IMR-90 (cell line): ENCODE measurements around the gene S1PR4. TPM values are rescaled to one million over a fixed set of nuclear protein-coding genes. Genes with fewer than 3 reads are reported as not detected.

ENCODE experiments used
- ATAC-seq: fragments of 200-7000 bp; cut with Tn5 transposase; 2 replicates; pipeline ENCODE4 v1.9.1; 2020; ENCODE audit warnings: low read depth, mild to moderate bottlenecking, moderate library complexity
- BruUV-seq: library from RNA; stranded (reverse); fragments of 400-500 nt; replicated peaks from 2 replicates; lab custom pipeline; 2021; lab: Mats Ljungman, UMichigan
- CTCF ChIA-PET: fragments of 300-600 bp; formaldehyde crosslinking; extraction: SDS; loops from one replicate; lab custom pipeline; 2021; ENCODE audit warnings: antibody characterized with exemption; lab: Yijun Ruan, JAX
- POLR2A ChIA-PET: fragments of 300-600 bp; sonication (Branson Sonifier 250); formaldehyde crosslinking; loops from one replicate; lab custom pipeline; 2022; ENCODE audit warnings: antibody characterized with exemption; ENCODE audit not compliant: unreplicated experiment; lab: Charles Lee
- DNase-seq: peaks from one replicate; pipeline ENCODE4 v3.0.0; 2013
- H2AFZ ChIP-seq: replicated peaks from 2 replicates; pipeline ENCODE3; 2013; ENCODE audit warnings: low read length, mild to moderate bottlenecking; ENCODE audit not compliant: poor library complexity
- H2AK5ac ChIP-seq: 2 replicates; pipeline ENCODE4 v1.6.1; 2013; ENCODE audit warnings: low read depth, low read length, inconsistent platforms
- H2AK9ac ChIP-seq: replicated peaks from 2 replicates; pipeline ENCODE3; 2013; ENCODE audit warnings: mild to moderate bottlenecking, low read depth, low read length, moderate library complexity; ENCODE audit not compliant: poor library complexity
- H2BK120ac ChIP-seq: 2 replicates; pipeline ENCODE4 v1.6.1; 2013; ENCODE audit warnings: low read depth, low read length, inconsistent platforms
- H2BK15ac ChIP-seq: 3 replicates; pipeline ENCODE4 v1.6.1; 2013; ENCODE audit warnings: low read depth, low read length, inconsistent platforms
- H2BK20ac ChIP-seq: 2 replicates; pipeline ENCODE4 v1.6.1; 2013; ENCODE audit warnings: low read depth, mild to moderate bottlenecking, inconsistent platforms, low read length, moderate library complexity
- H2BK5ac ChIP-seq: 2 replicates; pipeline ENCODE4 v1.6.1; 2013; ENCODE audit warnings: mild to moderate bottlenecking, low read depth, low read length, inconsistent platforms; ENCODE audit not compliant: poor library complexity, severe bottlenecking
- H3K14ac ChIP-seq: replicated peaks from 2 replicates; pipeline ENCODE4 v1.6.1; 2013; ENCODE audit warnings: low read depth, low read length, inconsistent platforms
- H3K18ac ChIP-seq: 2 replicates; pipeline ENCODE4 v1.6.1; 2013; ENCODE audit warnings: low read depth, low read length, control low read depth
- H3K23ac ChIP-seq: 2 replicates; pipeline ENCODE4 v1.6.1; 2013; ENCODE audit warnings: low read depth, low read length, inconsistent platforms
- H3K27ac ChIP-seq: 2 replicates; pipeline ENCODE4 v1.5.1; 2013; ENCODE audit warnings: mild to moderate bottlenecking, control low read depth, low read length; ENCODE audit not compliant: insufficient read depth
- H3K27me3 ChIP-seq: 2 replicates; pipeline ENCODE4 v1.6.1; 2013; ENCODE audit warnings: low read length; ENCODE audit not compliant: control insufficient read depth, insufficient read depth
- H3K36me3 ChIP-seq: 2 replicates; pipeline ENCODE4 v1.6.1; 2013; ENCODE audit warnings: low read length, mixed read lengths; ENCODE audit not compliant: control insufficient read depth, insufficient read depth
- H3K4ac ChIP-seq: 2 replicates; pipeline ENCODE4 v1.6.1; 2013; ENCODE audit warnings: low read depth, low read length, inconsistent platforms
- H3K4me1 ChIP-seq: 2 replicates; pipeline ENCODE4 v1.6.1; 2013; ENCODE audit warnings: low read length, mixed read lengths; ENCODE audit not compliant: control insufficient read depth, insufficient read depth
- H3K4me2 ChIP-seq: 2 replicates; pipeline ENCODE4 v1.6.1; 2013; ENCODE audit warnings: low read depth, mild to moderate bottlenecking, control low read depth, low read length, moderate library complexity
- H3K4me3 ChIP-seq: 2 replicates; pipeline ENCODE4 v1.5.1; 2013; ENCODE audit warnings: low read depth, mild to moderate bottlenecking, control low read depth, low read length, moderate library complexity; ENCODE audit not compliant: insufficient read depth
- H3K56ac ChIP-seq: 2 replicates; pipeline ENCODE4 v1.6.1; 2013; ENCODE audit warnings: low read length, inconsistent platforms; ENCODE audit not compliant: insufficient read depth; ENCODE audit errors: extremely low read depth
- H3K79me1 ChIP-seq, 2 experiments: 2 replicates each; pipeline ENCODE4 v1.6.1; 2013; ENCODE audit warnings: low read length in 2 of 2, inconsistent platforms in 1 of 2, low read depth in 1 of 2
- H3K9ac ChIP-seq: 2 replicates; pipeline ENCODE4 v1.6.1; 2013; ENCODE audit warnings: low read depth, low read length, control low read depth
- H3K9me1 ChIP-seq: 2 replicates; pipeline ENCODE4 v1.6.1; 2013; ENCODE audit warnings: low read length, inconsistent platforms; ENCODE audit not compliant: insufficient read depth
- H3K9me3 ChIP-seq: 2 replicates; pipeline ENCODE4 v1.6.1; 2013; ENCODE audit warnings: low read length; ENCODE audit not compliant: control insufficient read depth, insufficient read depth
- H4K20me1 ChIP-seq: 2 replicates; pipeline ENCODE4 v1.6.1; 2013; ENCODE audit warnings: low read length, inconsistent platforms; ENCODE audit not compliant: insufficient read depth
- H4K5ac ChIP-seq: 2 replicates; pipeline ENCODE4 v1.6.1; 2013; ENCODE audit warnings: mild to moderate bottlenecking, low read depth, low read length, control low read depth
- H4K8ac ChIP-seq, 2 experiments: 2 replicates each; pipeline ENCODE4 v1.6.1; 2013; ENCODE audit warnings: low read depth in 2 of 2, low read length in 2 of 2, control low read depth in 1 of 2, inconsistent platforms in 1 of 2
- H4K91ac ChIP-seq: 2 replicates; pipeline ENCODE4 v1.6.1; 2013; ENCODE audit warnings: low read depth, low read length, inconsistent platforms; ENCODE audit not compliant: insufficient read depth
- BHLHE40 ChIP-seq: fragments of 150-350 bp; IDR thresholded peaks from 2 replicates; pipeline ENCODE4 v1.6.1; 2016; ENCODE audit warnings: mild to moderate bottlenecking, low read depth, low read length
- CHD1 ChIP-seq: IDR thresholded peaks from 2 replicates; pipeline ENCODE4 v1.6.1; 2012; ENCODE audit warnings: low read depth, low read length, improper control_type of control experiment
- POLR2A ChIP-seq: IDR thresholded peaks from 2 replicates; pipeline ENCODE4 v1.6.1; 2012; ENCODE audit warnings: mild to moderate bottlenecking, low read depth, low read length
- RFX5 ChIP-seq: IDR thresholded peaks from 2 replicates; pipeline ENCODE4 v1.8.0; 2012; ENCODE audit warnings: low read depth, mild to moderate bottlenecking, low read length, moderate library complexity
- SMC3 ChIP-seq: fragments of 150-350 bp; IDR thresholded peaks from 2 replicates; pipeline ENCODE4 v1.6.1; 2016; ENCODE audit warnings: low read depth, mild to moderate bottlenecking, antibody characterized with exemption, low read length, moderate library complexity
- WGBS, 2 experiments: methylation state at CpG; one replicate each; pipeline versions ENCODE4 v1.1.5 to v1.1.7; 2013; ENCODE audit warnings: missing lambda C conversion rate in 2 of 2; ENCODE audit not compliant: insufficient read length in 1 of 2; ENCODE audit errors: extremely low coverage in 2 of 2; 5-methylcytosine and 5-hydroxymethylcytosine counted together
- dilution Hi-C: fragments of 300-500 bp; cut with HindIII; formaldehyde crosslinking; loops from one replicate; pipeline ENCODE4 v1.14.3; 2018; ENCODE audit warnings: low sequenced_read_pairs; ENCODE audit not compliant: unreplicated experiment
- in situ Hi-C: fragments of 300-500 bp; cut with MboI; formaldehyde crosslinking; loops from 3 replicates; pipeline ENCODE4 v1.14.3; 2019; ENCODE audit warnings: low sequenced_read_pairs, inconsistent platforms, mixed read lengths
- intact Hi-C: fragments of 100-400 bp; cut with micrococcal nuclease; formaldehyde crosslinking; loops from 2 replicates; pipeline ENCODE4 v1.10.0; 2022
- polyA plus RNA-seq, 3 experiments: library from polyadenylated mRNA; depleted of rRNA; stranded (reverse); fragments of >200 nt; gene quantifications; 2 replicates each; pipeline ENCODE4 v1.2.3, GENCODE V29; 2012; ENCODE audit warnings: low replicate concordance in 1 of 3
- total RNA-seq: library from RNA; depleted of rRNA; stranded (reverse); fragments of >200 nt; gene quantifications from 2 replicates; pipeline ENCODE4 v1.2.3, GENCODE V29; 2012
- TF ChIP-seq, protein P1 (sequence below): fragments of 150-350 bp; IDR thresholded peaks from 2 replicates; pipeline ENCODE4 v1.6.1; 2016; ENCODE audit warnings: low read depth, mild to moderate bottlenecking, low read length, moderate library complexity, borderline replicate concordance
- TF ChIP-seq, protein P2 (sequence below): conservative IDR thresholded peaks from 2 replicates; pipeline ENCODE4 v1.5.1; 2012; ENCODE audit warnings: mild to moderate bottlenecking, low read depth, low read length, improper control_type of control experiment
- TF ChIP-seq, protein P3 (sequence below): fragments of 150-350 bp; IDR thresholded peaks from 2 replicates; pipeline ENCODE4 v1.6.1; 2017; ENCODE audit warnings: mild to moderate bottlenecking, antibody characterized with exemption, low read length, low read depth

Gene S1PR4
- total and polyA plus RNA-seq, 2 of the 4 experiments (the other 2 are of a cell fraction) = not detected

DNA sequence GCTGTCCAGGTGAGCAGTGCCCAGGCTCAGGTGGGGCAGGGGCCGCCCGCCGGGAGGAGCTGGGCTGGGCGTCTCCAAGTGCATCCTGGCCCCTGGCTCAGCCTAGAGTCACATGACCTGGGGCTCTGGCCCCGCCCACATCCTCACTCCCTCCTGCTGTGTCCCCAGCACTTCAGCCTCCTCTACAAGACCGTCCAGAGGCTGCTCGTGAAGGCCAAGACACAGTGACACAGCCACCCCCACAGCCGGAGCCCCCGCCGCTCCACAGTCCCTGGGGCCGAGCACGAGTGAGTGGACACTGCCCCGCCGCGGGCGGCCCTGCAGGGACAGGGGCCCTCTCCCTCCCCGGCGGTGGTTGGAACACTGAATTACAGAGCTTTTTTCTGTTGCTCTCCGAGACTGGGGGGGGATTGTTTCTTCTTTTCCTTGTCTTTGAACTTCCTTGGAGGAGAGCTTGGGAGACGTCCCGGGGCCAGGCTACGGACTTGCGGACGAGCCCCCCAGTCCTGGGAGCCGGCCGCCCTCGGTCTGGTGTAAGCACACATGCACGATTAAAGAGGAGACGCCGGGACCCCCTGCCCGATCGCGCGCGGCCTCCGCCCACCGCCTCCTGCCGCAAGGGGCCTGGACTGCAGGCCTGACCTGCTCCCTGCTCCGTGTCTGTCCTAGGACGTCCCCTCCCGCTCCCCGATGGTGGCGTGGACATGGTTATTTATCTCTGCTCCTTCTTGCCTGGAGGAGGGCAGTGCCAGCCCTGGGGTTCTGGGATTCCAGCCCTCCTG is 29.1 kb downstream of the S1PR4 start:
- H3K4me1 ChIP-seq = no peaks in the 10 kb centered on the region
- H3K27me3 ChIP-seq = no peaks in the 10 kb centered on the region
- H3K36me3 ChIP-seq = peaks cover 22% of the 10 kb centered on the region
- no peak overlapping the region for H3K56ac ChIP-seq
- H3K4me2 ChIP-seq = no peak overlapping the region
- H3K9ac ChIP-seq = no peak overlapping the region
- no peak overlapping the region for H3K4me3 ChIP-seq
- no peak overlapping the region for H4K91ac ChIP-seq
- no peaks in the 10 kb centered on the region for H3K9me1 ChIP-seq
- CTCF ChIA-PET = no interaction called here
- no peaks in the 10 kb centered on the region for H3K79me1 ChIP-seq
- H2BK120ac ChIP-seq = no peak overlapping the region
- H3K4ac ChIP-seq = no peak overlapping the region
- no peak overlapping the region for H2BK5ac ChIP-seq
- no peak overlapping the region for H2AFZ ChIP-seq
- no peaks in the 10 kb centered on the region for H3K9me3 ChIP-seq
- POLR2A ChIA-PET = no interaction called here
- 96% methylated on average over 14 of the region's 43 CpGs; no CpG with 5 or more reads in 1 of the 2 experiments for WGBS, 2 experiments
- H4K20me1 ChIP-seq = peaks cover 13% of the 10 kb centered on the region
- no peak overlapping the region for H4K5ac ChIP-seq
- H2AK9ac ChIP-seq = no peak overlapping the region
- intact Hi-C loops (no loop called here), in situ Hi-C loops (no loop called here), dilution Hi-C loops (no loop called here)
- H3K14ac ChIP-seq = no peak overlapping the region
- H3K18ac ChIP-seq = no peak overlapping the region
- DNase-seq (no peak), ATAC-seq (no peak)
- H4K8ac ChIP-seq = no peak overlapping the region
- TF ChIP-seq BHLHE40 (no peak), RFX5 (no peak), POLR2A (no peak), CHD1 (no peak), SMC3 (no peak)
- TF ChIP-seq, protein P1, sequence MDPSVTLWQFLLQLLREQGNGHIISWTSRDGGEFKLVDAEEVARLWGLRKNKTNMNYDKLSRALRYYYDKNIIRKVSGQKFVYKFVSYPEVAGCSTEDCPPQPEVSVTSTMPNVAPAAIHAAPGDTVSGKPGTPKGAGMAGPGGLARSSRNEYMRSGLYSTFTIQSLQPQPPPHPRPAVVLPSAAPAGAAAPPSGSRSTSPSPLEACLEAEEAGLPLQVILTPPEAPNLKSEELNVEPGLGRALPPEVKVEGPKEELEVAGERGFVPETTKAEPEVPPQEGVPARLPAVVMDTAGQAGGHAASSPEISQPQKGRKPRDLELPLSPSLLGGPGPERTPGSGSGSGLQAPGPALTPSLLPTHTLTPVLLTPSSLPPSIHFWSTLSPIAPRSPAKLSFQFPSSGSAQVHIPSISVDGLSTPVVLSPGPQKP = no peak
- TF ChIP-seq, protein P2, sequence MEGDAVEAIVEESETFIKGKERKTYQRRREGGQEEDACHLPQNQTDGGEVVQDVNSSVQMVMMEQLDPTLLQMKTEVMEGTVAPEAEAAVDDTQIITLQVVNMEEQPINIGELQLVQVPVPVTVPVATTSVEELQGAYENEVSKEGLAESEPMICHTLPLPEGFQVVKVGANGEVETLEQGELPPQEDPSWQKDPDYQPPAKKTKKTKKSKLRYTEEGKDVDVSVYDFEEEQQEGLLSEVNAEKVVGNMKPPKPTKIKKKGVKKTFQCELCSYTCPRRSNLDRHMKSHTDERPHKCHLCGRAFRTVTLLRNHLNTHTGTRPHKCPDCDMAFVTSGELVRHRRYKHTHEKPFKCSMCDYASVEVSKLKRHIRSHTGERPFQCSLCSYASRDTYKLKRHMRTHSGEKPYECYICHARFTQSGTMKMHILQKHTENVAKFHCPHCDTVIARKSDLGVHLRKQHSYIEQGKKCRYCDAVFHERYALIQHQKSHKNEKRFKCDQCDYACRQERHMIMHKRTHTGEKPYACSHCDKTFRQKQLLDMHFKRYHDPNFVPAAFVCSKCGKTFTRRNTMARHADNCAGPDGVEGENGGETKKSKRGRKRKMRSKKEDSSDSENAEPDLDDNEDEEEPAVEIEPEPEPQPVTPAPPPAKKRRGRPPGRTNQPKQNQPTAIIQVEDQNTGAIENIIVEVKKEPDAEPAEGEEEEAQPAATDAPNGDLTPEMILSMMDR = no peak
- TF ChIP-seq, protein P3, sequence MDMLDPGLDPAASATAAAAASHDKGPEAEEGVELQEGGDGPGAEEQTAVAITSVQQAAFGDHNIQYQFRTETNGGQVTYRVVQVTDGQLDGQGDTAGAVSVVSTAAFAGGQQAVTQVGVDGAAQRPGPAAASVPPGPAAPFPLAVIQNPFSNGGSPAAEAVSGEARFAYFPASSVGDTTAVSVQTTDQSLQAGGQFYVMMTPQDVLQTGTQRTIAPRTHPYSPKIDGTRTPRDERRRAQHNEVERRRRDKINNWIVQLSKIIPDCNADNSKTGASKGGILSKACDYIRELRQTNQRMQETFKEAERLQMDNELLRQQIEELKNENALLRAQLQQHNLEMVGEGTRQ = peak; percentile 22; the same call in 1 of the 2 replicates
- no peak overlapping the region for H2AK5ac ChIP-seq
- H3K23ac ChIP-seq = no peak overlapping the region
- no peak overlapping the region for H2BK20ac ChIP-seq
- H2BK15ac ChIP-seq = no peak overlapping the region
- BruUV-seq = TSS peak; percentile 74
- H3K27ac ChIP-seq = no peak overlapping the region
